ENCODE measurements around the gene SPHK2.

DNA sequence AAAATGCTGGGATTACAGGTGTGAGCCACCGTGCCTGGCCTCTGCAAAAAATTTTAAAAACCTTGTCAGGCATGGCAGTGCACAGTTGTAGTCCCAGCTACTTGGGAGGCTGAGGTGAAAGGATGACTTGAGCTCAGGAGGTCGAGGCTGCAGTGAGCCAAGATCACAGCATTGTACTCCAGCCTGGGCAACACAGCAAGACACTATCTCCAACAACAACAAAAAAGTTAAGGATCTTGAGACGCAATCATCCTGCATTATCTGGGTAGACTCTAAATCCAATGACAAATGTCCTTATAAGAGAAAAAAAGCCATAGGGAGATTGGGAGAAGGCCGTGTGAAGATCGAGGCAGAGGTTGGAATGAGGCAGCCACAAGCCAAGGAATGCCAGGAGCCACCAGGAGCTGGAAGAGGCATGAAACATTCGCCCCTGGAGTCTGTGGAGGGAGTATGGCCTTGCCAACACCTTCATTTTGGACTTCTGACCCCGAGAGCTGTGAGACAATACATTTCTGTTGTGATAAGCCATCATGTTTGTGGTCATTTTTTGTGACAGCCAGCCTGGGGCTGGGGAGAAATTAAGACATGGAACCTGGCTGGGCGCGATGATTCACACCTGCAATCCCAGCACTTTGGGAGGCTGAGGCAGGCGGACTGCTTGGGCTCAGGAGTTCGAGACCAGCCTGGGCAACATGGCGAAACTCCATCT, 31.8 kb downstream of the SPHK2 start:
- no peak for TF ChIP-seq EZH2phosphoT487 (IDR thresholded peaks at IDR 0.05; ENCODE audit: low read depth)
- TF ChIP-seq, protein P1, sequence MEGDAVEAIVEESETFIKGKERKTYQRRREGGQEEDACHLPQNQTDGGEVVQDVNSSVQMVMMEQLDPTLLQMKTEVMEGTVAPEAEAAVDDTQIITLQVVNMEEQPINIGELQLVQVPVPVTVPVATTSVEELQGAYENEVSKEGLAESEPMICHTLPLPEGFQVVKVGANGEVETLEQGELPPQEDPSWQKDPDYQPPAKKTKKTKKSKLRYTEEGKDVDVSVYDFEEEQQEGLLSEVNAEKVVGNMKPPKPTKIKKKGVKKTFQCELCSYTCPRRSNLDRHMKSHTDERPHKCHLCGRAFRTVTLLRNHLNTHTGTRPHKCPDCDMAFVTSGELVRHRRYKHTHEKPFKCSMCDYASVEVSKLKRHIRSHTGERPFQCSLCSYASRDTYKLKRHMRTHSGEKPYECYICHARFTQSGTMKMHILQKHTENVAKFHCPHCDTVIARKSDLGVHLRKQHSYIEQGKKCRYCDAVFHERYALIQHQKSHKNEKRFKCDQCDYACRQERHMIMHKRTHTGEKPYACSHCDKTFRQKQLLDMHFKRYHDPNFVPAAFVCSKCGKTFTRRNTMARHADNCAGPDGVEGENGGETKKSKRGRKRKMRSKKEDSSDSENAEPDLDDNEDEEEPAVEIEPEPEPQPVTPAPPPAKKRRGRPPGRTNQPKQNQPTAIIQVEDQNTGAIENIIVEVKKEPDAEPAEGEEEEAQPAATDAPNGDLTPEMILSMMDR (IDR thresholded peaks at IDR 0.05; ENCODE audit: low read depth, low read length), result no peak
